Measurements from ENCODE around the gene GLCCI1. TPM values are rescaled to one million over a fixed set of nuclear protein-coding genes. Genes with fewer than 3 reads are reported as not detected.

Gene GLCCI1
- total and polyA plus RNA-seq, 2 of the 13 experiments (the other 11 are each of a cell fraction or from before 2014, with no cell fraction given) = 1.3 to 1.7 TPM

DNA sequence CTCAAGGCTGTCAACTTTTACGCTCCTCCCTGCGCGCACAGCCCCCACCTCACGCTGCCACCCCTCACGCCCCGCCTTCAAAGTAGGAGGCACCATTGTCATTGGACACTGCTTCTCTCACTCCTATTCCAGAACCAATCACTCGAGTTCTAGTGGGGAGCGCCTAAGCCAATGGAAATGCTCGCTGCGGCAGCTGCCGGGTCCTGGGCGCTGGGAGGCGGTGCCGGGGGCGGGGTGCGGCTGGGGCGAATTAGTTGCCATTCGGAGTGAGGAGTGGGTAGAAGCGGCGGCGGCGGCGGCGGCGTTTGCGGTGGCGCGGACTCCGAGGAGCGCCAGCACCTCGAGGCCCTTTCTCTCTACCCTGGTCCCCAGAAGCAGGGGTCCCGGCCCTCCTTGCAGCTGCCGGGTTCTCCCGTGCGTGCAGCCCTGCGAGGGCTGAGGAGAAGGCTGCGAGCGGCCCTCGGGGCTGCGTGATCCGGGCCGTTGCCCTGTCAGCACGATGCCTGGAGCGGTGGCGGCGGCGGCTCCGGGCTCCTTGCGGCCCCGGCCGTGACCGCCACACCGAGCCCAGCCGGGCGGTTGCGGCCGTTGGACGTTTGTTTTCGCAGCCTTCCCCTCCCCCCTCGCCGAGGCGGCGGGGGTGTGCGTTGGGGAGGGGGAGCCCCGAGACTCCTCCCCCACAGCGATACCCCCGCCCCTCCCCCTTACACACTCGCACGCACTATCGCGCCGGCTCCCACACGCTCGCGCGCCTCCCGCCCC, at the start of gene GLCCI1 (continued):
- TF ChIP-seq HOXA5 (CRISPR knock-in tag; IDR thresholded peaks at IDR 0.05) (peak; percentile 83), ZNF776 (CRISPR knock-in tag; IDR thresholded peaks at IDR 0.05) (0 out of 2 replicates have a peak, but pooled peaks have one; percentile 25), ZNF652 (CRISPR knock-in tag; IDR thresholded peaks at IDR 0.05; ENCODE audit: borderline replicate concordance, low read depth) (no peak), PRDM15 (CRISPR knock-in tag; IDR thresholded peaks at IDR 0.05) (no peak), ERF (CRISPR knock-in tag; IDR thresholded peaks at IDR 0.05) (no peak), ZNF83 (CRISPR knock-in tag; IDR thresholded peaks at IDR 0.05; ENCODE audit: borderline replicate concordance) (0 out of 2 replicates have a peak, but pooled peaks have one; percentile 43), ZNF101 (CRISPR knock-in tag; IDR thresholded peaks at IDR 0.05; ENCODE audit: borderline replicate concordance, low read depth) (no peak; the same call in 1 of the 2 replicates), UBTF (CRISPR knock-in tag; IDR thresholded peaks at IDR 0.05) (peak; percentile 93), ZNF747 (CRISPR knock-in tag; IDR thresholded peaks at IDR 0.05; ENCODE audit: borderline replicate concordance) (no peak), MED1 (CRISPR knock-in tag; IDR thresholded peaks at IDR 0.05) (no peak), TAF1 (CRISPR knock-in tag; IDR thresholded peaks at IDR 0.05) (peak; percentile 84), ZNF138 (CRISPR knock-in tag; IDR thresholded peaks at IDR 0.05; ENCODE audit: low read depth) (peak; percentile 75; the same call in 1 of the 2 replicates), FOXC1 (CRISPR knock-in tag; IDR thresholded peaks at IDR 0.05; ENCODE audit: borderline replicate concordance) (peak; percentile 78; the same call in 1 of the 2 replicates)
- TF ChIP-seq, protein P1, sequence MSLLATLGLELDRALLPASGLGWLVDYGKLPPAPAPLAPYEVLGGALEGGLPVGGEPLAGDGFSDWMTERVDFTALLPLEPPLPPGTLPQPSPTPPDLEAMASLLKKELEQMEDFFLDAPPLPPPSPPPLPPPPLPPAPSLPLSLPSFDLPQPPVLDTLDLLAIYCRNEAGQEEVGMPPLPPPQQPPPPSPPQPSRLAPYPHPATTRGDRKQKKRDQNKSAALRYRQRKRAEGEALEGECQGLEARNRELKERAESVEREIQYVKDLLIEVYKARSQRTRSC (CRISPR knock-in tag; IDR thresholded peaks at IDR 0.05; ENCODE audit: low read depth) = no peak
- TF ChIP-seq, protein P2, sequence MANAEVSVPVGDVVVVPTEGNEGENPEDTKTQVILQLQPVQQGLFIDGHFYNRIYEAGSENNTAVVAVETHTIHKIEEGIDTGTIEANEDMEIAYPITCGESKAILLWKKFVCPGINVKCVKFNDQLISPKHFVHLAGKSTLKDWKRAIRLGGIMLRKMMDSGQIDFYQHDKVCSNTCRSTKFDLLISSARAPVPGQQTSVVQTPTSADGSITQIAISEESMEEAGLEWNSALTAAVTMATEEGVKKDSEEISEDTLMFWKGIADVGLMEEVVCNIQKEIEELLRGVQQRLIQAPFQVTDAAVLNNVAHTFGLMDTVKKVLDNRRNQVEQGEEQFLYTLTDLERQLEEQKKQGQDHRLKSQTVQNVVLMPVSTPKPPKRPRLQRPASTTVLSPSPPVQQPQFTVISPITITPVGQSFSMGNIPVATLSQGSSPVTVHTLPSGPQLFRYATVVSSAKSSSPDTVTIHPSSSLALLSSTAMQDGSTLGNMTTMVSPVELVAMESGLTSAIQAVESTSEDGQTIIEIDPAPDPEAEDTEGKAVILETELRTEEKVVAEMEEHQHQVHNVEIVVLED (CRISPR knock-in tag; IDR thresholded peaks at IDR 0.05; ENCODE audit: borderline replicate concordance) = peak; percentile 82
